ENCODE results near the gene PAX5.
"Not testable (repeated sequence)": the region's sequence is repeated elsewhere in the genome, so short reads cannot be mapped to it uniquely, and the experiment has no call there.

- TF ChIP-seq, protein P1, sequence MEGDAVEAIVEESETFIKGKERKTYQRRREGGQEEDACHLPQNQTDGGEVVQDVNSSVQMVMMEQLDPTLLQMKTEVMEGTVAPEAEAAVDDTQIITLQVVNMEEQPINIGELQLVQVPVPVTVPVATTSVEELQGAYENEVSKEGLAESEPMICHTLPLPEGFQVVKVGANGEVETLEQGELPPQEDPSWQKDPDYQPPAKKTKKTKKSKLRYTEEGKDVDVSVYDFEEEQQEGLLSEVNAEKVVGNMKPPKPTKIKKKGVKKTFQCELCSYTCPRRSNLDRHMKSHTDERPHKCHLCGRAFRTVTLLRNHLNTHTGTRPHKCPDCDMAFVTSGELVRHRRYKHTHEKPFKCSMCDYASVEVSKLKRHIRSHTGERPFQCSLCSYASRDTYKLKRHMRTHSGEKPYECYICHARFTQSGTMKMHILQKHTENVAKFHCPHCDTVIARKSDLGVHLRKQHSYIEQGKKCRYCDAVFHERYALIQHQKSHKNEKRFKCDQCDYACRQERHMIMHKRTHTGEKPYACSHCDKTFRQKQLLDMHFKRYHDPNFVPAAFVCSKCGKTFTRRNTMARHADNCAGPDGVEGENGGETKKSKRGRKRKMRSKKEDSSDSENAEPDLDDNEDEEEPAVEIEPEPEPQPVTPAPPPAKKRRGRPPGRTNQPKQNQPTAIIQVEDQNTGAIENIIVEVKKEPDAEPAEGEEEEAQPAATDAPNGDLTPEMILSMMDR (conservative IDR thresholded peaks at IDR 0.05), result not testable (repeated sequence)
- not testable (repeated sequence) for TF ChIP-seq EZH2 (IDR thresholded peaks at IDR 0.05; ENCODE audit: low read depth)
These were observed 20.3 kb upstream of the PAX5 start for GRCh38 chr9:37054363-37054720.
